8988T (cell line): ENCODE data around the gene XPO6.

Experiments
- DNase-seq: peaks from one replicate; pipeline ENCODE4 v3.0.0; 2011

XPO6 gene

DNA sequence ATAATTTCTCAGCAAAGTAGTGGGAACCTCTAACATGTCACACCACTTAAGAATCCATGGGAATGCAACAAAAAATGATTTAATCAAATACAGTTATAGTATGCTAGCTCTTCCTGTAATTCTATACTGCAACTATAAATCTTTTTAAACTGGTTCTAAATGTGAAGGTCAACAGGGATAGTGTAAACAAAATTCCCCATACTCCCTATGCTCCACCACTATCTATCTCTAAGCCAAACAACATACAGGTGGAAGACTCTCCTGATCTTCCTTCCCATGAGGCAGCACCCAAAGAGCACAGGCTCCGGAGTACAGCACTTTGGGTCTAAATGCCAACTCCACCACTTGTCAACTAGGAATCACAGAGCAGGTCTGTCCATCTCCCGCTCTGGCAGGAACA lies 4.4 kb downstream of the XPO6 start:
- no peak for DNase-seq

DNA sequence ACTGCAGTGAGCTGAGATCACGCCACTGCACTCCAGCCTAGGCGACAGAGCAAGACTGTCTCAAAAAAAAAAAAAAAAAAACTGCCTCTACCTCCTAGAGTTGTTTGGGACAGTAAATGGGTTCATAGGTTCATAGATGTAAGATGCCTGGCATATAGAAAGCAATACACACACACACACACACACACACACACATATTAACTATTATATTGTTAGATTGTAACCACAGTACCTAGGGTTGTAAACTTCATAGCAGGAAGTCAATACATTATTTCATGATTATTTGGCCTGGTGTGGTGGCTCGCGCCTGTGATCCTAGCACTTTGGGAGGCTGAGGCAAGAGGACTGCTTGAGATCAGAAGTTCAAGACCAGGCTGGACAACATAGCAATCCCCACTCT lies 5.8 kb downstream of the XPO6 start:
- no peak for DNase-seq

DNA sequence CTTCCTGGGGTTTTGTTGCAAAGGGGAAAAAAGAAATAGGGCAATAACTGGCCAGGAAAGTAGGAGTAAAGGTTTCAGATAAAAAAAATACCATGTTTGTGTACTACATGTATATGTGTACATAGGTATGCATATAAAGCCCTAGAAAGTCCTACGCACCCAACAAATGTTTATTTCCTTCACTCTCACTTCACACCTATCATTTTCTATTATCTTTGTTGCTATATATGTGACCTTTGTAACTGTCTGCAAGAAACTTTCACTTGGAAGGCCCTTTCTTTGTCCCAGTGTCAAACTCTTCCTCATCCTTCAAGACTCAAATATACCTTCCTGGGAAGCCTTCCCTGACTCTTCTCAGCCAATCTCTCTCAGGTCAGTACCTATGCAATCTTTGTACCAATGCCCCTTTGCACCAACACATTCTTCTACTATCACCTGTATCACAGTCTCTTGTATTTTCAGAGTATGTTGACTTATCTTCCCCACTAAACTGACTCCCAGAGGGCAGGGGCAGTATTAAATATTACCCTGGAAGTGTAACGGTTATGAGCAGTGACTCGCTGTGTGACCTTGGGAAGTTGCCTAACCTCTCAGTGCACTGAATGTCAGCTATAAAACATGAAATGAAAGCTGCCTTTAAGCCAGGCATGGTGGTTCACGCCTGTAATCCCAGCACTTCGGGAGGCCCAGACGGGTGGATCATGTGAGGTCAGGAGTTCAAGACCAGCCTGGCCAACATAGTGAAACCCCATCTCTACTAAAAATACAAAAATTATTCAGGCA lies 6.5 kb downstream of the XPO6 start:
- DNase-seq, result no peak

DNA sequence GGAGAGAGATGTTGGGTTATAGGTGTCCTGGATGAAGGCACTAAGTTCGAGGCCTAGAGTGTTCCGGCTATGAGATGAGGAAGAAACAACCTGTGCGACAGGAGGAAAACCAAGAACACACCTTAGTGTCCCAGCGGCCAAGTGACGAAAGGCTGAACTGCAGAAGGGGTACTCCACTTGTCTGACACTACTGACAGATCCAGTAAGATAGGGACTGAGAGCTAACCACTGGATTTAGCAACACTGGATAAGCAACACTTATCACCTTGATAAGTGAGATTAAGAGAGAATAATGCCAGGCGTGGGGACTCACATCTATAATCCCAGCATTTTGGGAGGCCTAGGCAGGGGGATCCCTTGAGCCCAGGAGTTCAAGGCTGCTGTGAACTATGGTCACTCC lies 7.1 kb downstream of the XPO6 start:
- no peak for DNase-seq

DNA sequence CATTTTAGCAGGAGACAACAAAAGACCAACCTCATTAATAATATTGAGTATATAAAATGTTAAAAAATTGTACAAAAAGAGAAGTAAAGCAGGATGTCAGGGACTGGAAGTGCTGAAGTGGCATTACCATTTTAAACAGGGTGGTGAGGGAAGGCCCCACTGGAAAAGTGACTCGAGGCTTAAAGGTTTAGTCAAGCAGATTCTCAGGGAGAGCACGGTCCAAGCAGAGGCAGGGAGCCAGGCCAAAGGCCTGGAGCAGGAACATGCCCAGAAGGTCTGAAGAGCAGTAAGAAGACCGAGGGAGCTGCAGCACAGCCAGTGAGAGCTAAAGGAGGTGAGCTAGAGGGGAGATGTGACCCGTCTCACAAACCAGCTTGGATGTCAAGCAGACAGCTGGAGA lies 7.6 kb downstream of the XPO6 start:
- no peak for DNase-seq

DNA sequence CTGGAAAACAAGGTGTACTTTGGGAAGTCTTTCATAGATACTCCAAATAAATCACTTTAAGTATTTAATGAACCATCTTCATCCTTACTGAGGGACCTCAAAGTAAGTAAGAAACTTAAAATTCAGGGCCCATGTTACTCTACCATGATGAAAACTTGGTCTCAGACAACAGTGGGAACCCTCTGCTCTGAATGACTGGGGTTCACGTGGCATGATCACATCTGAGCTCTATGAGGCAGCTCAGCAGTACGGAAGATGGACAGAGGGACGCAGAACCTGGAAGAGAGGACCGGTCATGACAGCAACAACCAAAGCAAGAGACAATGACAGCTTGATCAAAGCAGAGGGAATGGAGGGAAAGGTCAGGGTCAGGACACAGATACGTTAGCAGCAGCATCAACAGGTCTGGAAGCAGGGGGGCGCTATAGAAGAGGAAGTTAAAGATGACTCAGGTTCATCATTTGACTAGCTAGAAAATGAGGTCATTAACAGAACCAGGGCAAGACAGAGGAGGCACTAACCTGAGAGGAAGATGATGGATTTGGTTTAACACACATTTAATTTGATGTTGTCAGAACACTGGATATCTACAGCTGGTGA lies 9.5 kb downstream of the XPO6 start:
- DNase-seq, result no peak

DNA sequence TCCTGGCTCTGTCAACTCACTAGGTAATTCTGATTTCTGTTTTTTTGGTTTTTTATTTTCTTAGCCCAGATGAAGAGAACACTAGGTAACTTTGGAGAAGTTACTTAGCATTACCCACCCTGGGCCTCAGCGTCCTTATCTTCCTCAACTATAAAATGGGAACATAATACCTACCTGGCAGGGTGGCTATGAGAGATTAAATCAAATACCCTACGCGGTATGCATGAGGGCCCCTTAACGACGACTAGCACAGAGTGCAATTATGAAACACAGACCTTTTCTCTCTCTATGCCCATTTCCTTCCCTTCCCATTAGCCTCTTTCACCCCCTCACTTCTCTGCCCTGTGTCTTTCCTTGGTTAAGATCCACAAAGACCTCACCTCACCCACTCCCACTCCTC lies 11.1 kb downstream of the XPO6 start:
- no peak for DNase-seq

DNA sequence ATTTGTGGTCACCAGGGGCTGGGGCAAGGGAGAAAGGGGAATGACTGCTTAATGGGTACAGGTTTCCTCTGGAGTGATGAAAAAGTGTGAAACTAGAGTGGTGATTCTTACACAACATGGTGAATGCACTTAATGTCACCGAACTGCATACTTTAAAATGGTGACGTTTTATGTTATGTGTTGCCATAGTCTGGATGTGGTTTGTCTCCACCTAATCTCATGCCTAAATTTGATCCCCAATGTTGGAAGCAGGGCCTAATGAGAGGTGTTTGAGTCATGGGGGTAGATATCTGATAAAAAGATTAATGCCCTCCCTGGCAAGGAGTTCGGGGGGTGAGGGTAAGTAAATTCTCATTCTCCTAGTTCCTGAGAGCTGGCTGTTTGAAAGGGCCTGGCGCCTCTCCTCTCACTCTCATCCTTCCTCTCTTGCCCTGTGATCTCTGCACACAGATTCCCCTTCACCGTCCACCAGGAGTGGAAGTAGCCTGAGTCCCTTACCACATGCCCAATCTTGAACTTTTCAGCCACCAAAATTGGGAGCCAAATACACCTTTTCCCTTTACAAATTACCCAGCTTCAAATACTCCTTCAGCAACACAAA lies 15.3 kb downstream of the XPO6 start:
- no peak for DNase-seq

DNA sequence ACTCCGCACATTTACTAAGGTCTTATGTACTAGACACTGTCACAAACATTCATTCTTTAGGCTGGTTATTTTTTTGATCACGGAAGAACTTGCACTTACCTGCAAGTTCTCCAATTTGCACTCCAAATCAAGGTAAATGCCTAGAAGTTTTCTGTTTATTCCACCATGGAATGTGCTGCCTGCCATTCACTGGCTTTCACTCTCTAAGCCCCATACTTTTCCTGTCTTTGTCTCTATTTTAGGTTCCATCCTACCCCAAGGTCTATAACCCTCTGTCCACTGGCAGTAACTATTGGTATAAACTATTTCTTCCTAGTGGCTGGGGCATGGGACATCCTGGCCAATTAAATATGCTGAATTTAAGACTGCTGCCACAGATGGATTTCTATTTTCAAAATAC lies 15.9 kb downstream of the XPO6 start:
- no peak for DNase-seq

DNA sequence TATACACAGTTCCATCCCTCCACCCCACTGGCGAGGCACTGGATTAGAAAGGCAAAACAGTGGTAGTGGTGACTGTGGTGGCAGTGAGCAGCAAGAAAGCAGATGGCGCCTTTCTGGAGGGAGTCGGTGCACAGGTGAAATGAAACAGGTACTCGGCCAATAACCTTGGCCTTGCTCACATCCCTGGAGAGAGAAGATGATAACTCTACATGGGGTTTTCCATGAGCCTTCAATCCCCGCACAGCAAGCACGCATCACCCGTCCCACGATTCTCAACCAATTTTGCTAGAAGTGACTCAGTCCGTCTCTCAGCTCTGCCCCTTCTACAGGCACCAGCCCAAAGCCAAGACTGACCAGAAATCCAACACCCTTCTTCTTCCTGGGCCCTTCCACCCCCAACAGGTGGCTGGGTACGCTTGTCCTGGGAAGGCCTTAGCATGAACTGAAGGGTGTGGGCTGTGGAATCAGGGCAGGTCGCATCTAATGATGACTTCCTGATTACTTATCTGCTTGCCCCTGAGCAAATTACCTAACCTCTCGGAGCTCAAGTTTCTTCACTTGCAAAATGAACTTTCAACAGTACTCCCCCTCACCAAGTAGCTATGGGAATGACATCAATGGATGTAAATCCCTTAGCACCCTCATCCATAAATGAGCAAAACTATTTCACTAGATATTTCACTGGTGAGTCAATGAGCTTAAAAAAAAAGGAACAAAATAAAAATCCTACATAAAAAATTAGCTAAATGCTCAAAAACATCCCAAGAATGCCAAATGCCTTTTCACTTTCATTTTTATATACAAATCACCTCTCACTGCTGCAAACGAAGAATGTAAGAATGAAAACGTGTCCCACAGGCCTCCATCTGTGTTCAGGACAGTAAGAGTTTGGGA lies 18.0 kb downstream of the XPO6 start:
- no peak for DNase-seq

DNA sequence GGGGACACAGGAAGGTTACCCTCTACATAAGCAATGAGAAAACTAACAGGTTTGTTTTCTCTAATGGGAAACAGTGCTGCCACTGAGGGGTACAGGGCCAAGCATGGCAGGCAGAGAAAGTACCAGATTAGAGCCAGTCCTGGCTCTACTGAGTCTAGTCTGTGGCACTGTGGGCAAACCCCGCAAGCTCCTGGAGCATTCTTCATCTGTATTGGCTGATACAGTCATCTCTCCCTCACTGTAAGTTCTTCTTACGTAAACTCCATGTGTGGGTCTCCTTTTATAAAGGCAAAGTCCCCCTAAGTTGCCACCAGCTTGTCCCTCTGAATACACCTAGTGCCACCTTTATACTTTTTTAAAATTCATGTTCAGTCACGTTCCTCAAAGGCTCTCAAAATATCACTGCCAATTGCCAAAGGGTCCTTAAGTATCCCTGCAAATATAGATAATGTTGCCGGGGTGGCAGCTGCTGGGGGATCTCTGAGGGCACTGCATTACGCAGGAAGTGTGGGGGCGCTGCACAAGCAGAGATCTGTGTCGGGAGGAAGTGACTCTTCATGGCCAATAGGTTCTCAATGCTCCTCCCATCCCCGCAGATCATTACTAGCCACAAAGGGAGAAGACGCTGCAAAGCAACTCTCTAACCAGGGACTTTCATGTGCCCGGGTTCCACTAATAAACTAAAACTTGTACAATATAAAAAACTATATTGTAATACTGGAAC lies 18.8 kb downstream of the XPO6 start:
- DNase-seq, result no peak

DNA sequence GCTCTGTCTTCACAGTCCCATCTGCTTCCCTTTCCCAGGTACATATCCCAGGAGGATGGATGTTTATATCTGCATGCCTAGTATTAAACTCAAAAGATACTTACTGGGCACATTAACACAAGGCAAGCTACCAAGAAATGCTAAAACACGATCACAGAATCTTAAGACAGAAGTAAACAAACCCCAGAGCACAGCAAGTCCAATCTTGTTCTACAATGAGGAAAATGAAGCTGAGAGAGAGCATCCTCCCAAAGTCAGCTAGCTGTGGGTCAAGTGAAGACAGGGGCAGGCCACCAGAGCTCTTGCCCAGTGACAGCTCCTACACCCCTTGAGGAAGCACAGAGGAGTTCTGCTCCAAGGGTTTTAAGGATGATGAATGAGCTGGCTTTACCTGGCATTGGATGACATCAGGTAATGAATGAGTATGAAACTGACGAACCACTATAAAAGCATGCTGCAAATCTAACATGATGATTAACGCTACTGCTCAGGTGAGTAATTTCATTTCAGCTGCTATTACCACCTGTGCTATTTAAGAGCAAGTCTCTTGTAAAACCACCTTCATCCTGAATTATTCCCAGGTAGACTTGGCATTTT lies 20.3 kb downstream of the XPO6 start:
- no peak for DNase-seq

DNA sequence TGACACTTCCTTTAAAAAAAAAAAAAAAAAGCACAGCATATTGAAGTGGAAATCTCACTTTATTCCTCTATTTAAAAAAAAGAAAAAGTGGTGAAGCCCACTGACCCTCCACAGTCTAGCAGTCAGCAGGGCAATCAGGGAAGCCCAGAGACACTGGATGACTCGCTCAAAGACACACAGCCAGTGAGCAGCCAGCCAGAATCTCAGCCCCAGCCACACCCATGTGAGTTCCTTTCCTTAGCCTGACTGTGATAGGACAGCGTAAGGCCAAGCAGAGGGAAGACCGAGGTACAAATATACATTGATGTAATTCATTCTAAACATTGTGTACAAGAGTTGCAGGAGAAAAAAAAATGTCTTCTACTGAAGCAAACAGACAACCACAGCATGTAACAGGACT lies 22.5 kb downstream of the XPO6 start:
- no peak for DNase-seq

DNA sequence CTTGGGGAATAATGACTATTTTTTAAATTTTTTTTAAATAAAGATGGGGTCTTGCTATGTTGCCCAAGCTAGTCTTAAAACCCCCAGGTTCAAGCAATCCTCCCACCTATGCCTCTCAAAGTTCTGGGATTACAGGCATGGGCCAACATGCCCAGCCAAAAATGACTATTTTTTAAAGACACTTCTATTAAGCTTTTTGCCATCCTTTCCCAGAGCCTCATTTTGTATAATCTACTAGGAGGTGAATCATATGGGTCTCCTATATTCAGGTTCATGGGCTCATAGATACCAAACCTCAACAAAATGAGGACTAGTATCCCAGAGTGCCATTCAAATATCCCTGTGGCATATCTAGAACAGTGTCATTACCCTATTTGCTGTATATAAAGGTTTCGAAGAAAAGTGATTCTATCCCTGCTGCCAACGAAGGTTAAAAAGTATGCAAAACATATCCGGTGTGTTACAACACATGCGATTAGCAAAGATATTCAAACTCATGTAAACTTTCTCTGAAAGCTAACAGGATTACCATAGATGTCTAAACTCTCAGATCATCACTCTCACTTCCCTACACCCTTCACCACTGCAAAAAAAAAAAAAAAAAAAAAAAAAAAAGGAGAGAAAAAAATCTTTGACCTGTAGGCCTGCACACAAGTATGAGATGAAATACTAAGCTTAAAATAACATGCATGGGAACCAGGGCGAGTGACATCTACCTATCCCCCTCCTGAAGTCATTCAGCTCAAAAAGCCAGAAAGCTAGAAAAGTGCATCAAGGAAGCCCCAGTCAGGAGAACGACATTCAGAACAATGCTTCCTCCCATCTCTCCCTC lies 23.5 kb downstream of the XPO6 start:
- DNase-seq, result no peak

DNA sequence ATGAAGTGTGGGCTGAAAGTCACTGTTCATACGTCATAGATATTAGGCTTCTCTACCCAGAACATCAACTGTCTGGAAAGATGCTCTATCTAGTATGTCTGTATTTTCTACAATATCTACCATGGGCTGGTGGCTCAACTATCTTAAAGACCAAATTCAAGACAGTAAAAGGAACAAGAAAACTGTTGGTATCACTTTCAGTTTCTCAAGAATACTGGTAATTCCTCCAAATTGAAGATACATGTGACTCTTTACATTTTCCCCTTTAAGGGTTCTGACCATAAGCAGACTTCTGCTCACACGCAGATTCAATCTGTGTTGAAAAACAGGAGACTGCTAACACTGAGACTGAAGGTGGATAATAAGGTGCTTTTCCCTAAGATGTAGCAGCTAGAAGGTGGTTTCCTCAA lies 24.2 kb downstream of the XPO6 start:
- DNase-seq, result no peak

DNA sequence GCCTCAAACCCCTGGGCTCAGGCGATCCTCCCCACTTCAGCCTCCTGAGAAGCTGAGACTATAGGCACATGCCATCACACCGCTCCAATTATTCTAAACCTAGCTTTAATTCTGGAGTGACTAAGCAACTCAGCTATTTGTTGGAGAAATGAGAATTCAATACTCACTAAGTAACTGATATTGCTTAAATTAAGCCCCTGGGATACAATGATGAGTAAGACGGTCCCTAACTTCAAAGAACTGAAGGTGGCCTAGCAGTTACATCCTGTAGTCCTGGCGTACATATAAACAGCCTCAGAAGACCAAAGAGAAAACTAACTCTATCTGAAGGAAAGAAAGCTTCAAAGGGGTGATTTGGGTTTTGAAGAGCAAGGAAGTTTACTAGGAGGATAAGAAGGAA lies 25.0 kb downstream of the XPO6 start:
- DNase-seq, result no peak

DNA sequence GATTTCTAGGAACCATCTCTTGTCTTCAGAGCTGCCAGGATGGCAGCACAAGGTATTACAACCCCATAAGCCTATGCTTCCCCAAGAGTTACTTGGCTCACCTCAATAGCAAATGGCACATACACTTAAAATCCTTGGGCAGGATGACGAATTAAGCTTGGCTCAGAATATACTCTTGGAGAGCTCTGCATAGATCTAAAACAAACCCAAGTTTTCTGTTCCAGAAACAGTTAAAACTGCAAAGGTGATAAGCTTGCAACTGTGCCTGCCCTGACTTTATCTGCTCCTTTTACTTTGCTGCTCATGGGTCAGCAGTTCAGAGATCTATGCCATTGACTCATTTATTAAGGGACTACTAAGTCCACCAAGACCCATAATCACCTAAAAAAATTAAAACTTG lies 26.1 kb downstream of the XPO6 start:
- no peak for DNase-seq

DNA sequence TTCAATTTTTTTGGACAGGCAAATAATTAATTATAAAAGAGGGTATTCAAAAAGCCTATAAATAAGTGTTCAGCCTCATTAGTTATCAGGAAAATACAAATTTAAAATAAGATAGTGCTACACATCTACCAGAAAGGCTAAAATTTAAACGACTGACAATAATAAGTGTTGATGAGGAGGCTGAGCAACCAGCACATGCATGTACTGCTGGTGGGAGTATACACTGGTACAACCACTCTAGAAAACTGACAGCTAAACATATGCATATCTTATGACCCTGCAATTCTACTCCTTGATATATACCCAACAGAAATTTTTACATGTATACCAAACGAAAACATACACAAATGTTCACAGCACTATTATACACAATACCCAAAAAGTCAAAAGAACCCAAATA lies 27.1 kb downstream of the XPO6 start:
- DNase-seq, result no peak

DNA sequence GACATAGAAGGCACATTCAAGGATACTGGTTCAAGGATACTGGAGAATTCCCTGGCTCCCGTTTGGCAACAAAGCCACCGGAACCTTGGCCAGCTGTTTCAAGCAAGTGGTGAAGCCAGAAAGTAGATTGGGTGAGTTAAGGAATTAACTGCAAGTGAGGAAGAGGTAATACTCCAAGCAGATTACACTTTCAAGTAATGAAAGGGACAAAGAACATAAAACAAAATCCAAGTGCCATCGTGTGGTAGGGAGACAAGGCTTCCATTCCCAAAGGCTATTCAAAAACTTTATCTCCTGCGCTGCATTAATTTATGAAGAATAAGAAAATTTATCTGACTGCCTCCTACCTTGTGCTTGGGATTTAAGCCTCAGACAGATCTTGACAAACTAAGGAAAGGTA lies 27.8 kb downstream of the XPO6 start:
- DNase-seq, result no peak

DNA sequence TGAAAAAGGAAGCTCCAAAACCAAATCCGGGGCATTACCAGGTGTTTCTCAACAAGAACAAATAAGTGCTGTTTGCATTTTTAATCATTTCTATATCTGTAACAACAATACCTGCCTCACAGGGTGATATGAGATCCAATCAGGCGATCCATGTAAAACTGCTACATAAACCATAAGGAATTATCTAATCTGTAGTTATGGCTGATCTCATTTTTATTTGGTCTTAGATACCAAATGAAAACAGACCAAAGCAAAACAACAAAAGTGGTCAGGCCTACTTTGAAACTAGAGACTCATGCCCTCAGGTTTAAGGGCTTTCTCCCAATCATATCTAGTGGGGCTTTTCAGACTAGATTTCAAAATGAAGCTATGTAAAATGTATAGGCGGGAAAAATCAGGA lies 28.3 kb downstream of the XPO6 start:
- no peak for DNase-seq

DNA sequence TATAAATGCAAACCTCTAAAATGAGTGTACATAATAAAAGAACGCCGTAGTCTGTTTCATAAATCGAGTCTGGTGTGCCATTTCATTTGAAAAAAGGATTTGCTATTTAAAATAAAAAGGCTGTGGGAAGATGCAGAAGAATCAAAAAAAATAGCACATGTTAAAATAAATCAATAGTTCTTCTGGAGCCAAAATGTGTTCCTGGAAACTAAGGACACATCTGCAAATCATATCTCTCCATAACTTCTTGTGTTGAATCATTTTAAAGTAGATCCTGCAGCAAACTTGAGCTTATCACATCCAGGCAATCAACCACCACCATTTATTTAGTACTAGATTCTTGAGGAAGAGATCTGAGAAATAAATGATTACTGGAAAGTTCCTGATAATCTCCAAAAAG lies 29.0 kb downstream of the XPO6 start:
- DNase-seq, result no peak

DNA sequence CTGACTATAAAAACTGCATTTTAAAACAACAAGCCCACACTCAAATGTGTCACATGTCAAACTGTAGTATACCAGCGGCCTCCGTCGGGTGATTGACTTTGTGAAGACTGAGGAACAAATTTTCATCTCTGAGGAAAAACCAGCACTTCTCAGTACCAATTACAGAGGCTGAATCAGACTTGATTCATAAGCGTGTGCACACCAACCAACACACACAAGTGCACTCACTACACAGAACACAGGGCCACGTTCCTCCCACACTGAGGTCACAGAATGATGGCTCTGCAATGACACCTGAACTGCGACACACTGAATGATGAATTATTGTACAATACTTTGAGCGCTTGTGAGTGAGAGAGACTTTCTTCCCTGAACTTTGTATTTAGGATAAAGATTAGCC lies 29.6 kb downstream of the XPO6 start:
- no peak for DNase-seq
